HEK293 (cell line): Measurements from ENCODE around the gene HSPA8.

Experiments
- CTCF ChIA-PET: fragments of 350-600 bp; formaldehyde crosslinking; extraction: SDS; loops from one replicate; lab custom pipeline; 2021; ENCODE audit warnings: antibody characterized with exemption; lab: Yijun Ruan, JAX
- POLR2A ChIA-PET: fragments of 300-600 bp; formaldehyde crosslinking; extraction: SDS; loops from one replicate; lab custom pipeline; 2020; ENCODE audit warnings: antibody characterized with exemption, inconsistent platforms; lab: Yijun Ruan, JAX
- H3K27ac ChIP-seq: fragments of 200-500 bp; sonication (Bioruptor generic); 2 replicates; pipeline ENCODE4 v1.5.1; 2014; ENCODE audit warnings: low read depth, low read length, control low read depth, inconsistent platforms; ENCODE audit errors: extremely low read depth
- H3K36me3 ChIP-seq, 2 experiments: fragments of 200-500 bp in 1 of 2; sonication (Bioruptor generic) in 1 of 2; 1 replicate in 1 of 2; 2 replicates in 1 of 2; pipeline ENCODE4 v1.5.1; 2014 to 2017; ENCODE audit warnings: inconsistent platforms in 2 of 2, low read length in 2 of 2; ENCODE audit not compliant: control insufficient read depth in 2 of 2, insufficient read depth in 1 of 2
- H3K4me1 ChIP-seq: fragments of 200-500 bp; sonication (Bioruptor generic); 2 replicates; pipeline ENCODE4 v1.5.1; 2014; ENCODE audit warnings: mild to moderate bottlenecking, low read length, inconsistent platforms; ENCODE audit not compliant: control insufficient read depth, insufficient read depth
- H3K4me3 ChIP-seq: 2 replicates; pipeline ENCODE4 v1.5.1; 2011; ENCODE audit warnings: low read depth, mild to moderate bottlenecking, control low read depth, low read length, moderate library complexity
- H3K9me3 ChIP-seq: fragments of 200-500 bp; sonication (Bioruptor generic); 2 replicates; pipeline ENCODE4 v1.5.1; 2014; ENCODE audit warnings: low read depth, low read length, inconsistent platforms; ENCODE audit not compliant: control insufficient read depth, insufficient read depth
- KLF16 ChIP-seq: fragments of 450-650 bp; formaldehyde crosslinking; IDR thresholded peaks from 2 replicates; pipeline ENCODE4 v1.5.1; 2017; ENCODE audit warnings: missing biosample characterization, missing genetic modification characterization
- KLF8 ChIP-seq: fragments of 450-650 bp; formaldehyde crosslinking; IDR thresholded peaks from 2 replicates; pipeline ENCODE4 v1.5.1; 2016; ENCODE audit warnings: missing biosample characterization, missing genetic modification characterization
- SP7 ChIP-seq: fragments of 450-650 bp; formaldehyde crosslinking; IDR thresholded peaks from 2 replicates; pipeline ENCODE4 v1.5.1; 2016; ENCODE audit warnings: missing biosample characterization, missing genetic modification characterization
- ZBTB1 ChIP-seq: fragments of 450-650 bp; formaldehyde crosslinking; IDR thresholded peaks from 2 replicates; pipeline ENCODE4 v1.5.1; 2016; ENCODE audit warnings: missing biosample characterization, missing genetic modification characterization
- ZBTB11 ChIP-seq: fragments of 450-650 bp; formaldehyde crosslinking; conservative IDR thresholded peaks from 2 replicates; pipeline ENCODE4 v1.5.1; 2016; ENCODE audit warnings: low read depth, missing biosample characterization, missing genetic modification characterization
- ZBTB20 ChIP-seq: fragments of 450-650 bp; formaldehyde crosslinking; IDR thresholded peaks from 2 replicates; pipeline ENCODE4 v1.5.1; 2016; ENCODE audit warnings: missing biosample characterization, missing genetic modification characterization
- ZBTB48 ChIP-seq: fragments of 450-650 bp; formaldehyde crosslinking; IDR thresholded peaks from 2 replicates; pipeline ENCODE4 v1.5.1; 2016; ENCODE audit warnings: missing biosample characterization, missing genetic modification characterization
- ZBTB7A ChIP-seq: fragments of 450-650 bp; formaldehyde crosslinking; IDR thresholded peaks from 2 replicates; pipeline ENCODE4 v1.5.1; 2016; ENCODE audit warnings: low read depth, missing biosample characterization, missing genetic modification characterization
- ZEB2 ChIP-seq: fragments of 450-650 bp; formaldehyde crosslinking; IDR thresholded peaks from 2 replicates; pipeline ENCODE4 v1.5.1; 2016; ENCODE audit warnings: missing biosample characterization, missing genetic modification characterization
- ZFHX2 ChIP-seq: fragments of 450-650 bp; formaldehyde crosslinking; conservative IDR thresholded peaks from 2 replicates; pipeline ENCODE4 v1.5.1; 2016; ENCODE audit warnings: missing biosample characterization, missing genetic modification characterization
- ZIC2 ChIP-seq: fragments of 450-650 bp; formaldehyde crosslinking; IDR thresholded peaks from 2 replicates; pipeline ENCODE4 v1.5.1; 2016; ENCODE audit warnings: missing biosample characterization, missing genetic modification characterization
- ZNF114 ChIP-seq: fragments of 450-650 bp; formaldehyde crosslinking; IDR thresholded peaks from 2 replicates; pipeline ENCODE4 v1.5.0; 2017; ENCODE audit warnings: missing biosample characterization, missing genetic modification characterization
- ZNF223 ChIP-seq: fragments of 450-650 bp; formaldehyde crosslinking; IDR thresholded peaks from 2 replicates; pipeline ENCODE4 v1.5.1; 2016; ENCODE audit warnings: missing biosample characterization, missing genetic modification characterization
- ZNF366 ChIP-seq: fragments of 450-650 bp; formaldehyde crosslinking; conservative IDR thresholded peaks from 2 replicates; pipeline ENCODE4 v1.5.1; 2016; ENCODE audit warnings: missing biosample characterization, missing genetic modification characterization
- ZNF433 ChIP-seq: fragments of 450-650 bp; formaldehyde crosslinking; IDR thresholded peaks from 2 replicates; pipeline ENCODE4 v1.5.1; 2016; ENCODE audit warnings: missing biosample characterization, missing genetic modification characterization, low read depth
- ZNF514 ChIP-seq: fragments of 450-650 bp; formaldehyde crosslinking; IDR thresholded peaks from 2 replicates; pipeline ENCODE4 v1.5.1; 2016; ENCODE audit warnings: missing biosample characterization, missing genetic modification characterization
- ZNF596 ChIP-seq: fragments of 450-650 bp; IDR thresholded peaks from 2 replicates; pipeline ENCODE4 v1.5.0; 2018; ENCODE audit warnings: missing biosample characterization, mild to moderate bottlenecking, missing genetic modification characterization, moderate library complexity
- ZNF623 ChIP-seq: fragments of 450-650 bp; formaldehyde crosslinking; IDR thresholded peaks from 2 replicates; pipeline ENCODE4 v1.5.1; 2016; ENCODE audit warnings: missing biosample characterization, missing genetic modification characterization
- ZNF837 ChIP-seq: fragments of 450-650 bp; formaldehyde crosslinking; IDR thresholded peaks from 2 replicates; pipeline ENCODE4 v1.5.1; 2016; ENCODE audit warnings: missing biosample characterization, missing genetic modification characterization
- ZXDB ChIP-seq: fragments of 450-650 bp; formaldehyde crosslinking; IDR thresholded peaks from 2 replicates; pipeline ENCODE4 v1.5.1; 2016; ENCODE audit warnings: missing biosample characterization, missing genetic modification characterization
- TF ChIP-seq, protein P1 (sequence below): fragments of 450-650 bp; formaldehyde crosslinking; IDR thresholded peaks from 2 replicates; pipeline ENCODE4 v1.5.1; 2016; ENCODE audit warnings: missing biosample characterization, missing genetic modification characterization
- TF ChIP-seq, protein P2 (sequence below): fragments of 450-650 bp; formaldehyde crosslinking; optimal IDR thresholded peaks from 2 replicates; pipeline ENCODE3; 2016; ENCODE audit warnings: missing biosample characterization, mild to moderate bottlenecking, missing genetic modification characterization
- TF ChIP-seq, protein P3 (sequence below): fragments of 450-650 bp; formaldehyde crosslinking; IDR thresholded peaks from 2 replicates; pipeline ENCODE4 v1.5.1; 2017; ENCODE audit warnings: missing biosample characterization, missing genetic modification characterization

The HSPA8 gene

DNA sequence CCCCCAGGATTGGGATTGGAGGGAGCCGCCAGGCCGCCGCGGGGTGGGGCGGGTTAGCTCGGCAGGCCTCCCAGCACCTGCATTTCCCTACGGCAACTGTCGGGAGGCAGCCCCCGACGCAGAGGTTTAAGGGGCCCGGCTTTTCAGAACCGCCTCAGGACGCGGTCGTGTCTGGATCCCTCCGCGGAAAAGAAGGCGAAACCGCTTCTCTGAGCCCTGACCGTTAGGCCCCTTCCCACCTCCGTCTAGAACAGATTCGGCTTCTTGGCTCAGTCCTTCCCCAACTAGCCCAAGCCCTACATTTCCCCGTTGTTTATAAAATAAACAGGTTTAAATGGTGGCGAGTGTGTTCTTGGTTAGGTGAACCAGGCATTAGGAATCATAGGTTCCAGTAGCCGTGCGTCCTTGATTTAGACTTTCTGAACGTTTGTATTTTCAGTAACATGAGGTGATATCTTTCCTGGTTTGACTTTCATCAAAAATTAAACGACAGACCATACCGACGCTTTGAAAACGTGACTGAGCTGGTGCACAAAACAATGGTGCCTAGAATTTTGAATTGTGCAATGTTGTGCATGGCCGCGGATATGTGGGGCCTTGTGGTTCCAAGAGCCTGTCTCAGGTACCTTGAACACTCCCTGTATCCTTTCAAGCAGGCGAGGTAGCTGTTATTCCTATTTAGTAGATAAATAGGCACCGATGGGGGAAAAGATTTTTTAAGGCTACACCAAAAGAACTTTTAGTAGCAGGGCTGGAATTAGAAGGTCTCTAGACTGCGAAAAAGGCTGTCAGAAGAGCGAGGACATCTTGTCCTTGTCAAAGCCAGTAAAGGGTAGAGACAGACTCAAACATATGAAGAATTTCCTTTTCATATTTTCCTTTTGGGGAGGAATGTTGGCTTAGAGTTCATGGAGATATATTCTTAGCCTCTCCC lies 1.2 kb upstream of the HSPA8 start (continued):
- TF ChIP-seq, protein P1, sequence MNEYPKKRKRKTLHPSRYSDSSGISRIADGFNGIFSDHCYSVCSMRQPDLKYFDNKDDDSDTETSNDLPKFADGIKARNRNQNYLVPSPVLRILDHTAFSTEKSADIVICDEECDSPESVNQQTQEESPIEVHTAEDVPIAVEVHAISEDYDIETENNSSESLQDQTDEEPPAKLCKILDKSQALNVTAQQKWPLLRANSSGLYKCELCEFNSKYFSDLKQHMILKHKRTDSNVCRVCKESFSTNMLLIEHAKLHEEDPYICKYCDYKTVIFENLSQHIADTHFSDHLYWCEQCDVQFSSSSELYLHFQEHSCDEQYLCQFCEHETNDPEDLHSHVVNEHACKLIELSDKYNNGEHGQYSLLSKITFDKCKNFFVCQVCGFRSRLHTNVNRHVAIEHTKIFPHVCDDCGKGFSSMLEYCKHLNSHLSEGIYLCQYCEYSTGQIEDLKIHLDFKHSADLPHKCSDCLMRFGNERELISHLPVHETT (tag by site-specific recombination), result no peak
- TF ChIP-seq ZIC2 (tag by site-specific recombination), result 0 out of 2 replicates have a peak, but pooled peaks have one; percentile 9
- no peak for TF ChIP-seq ZNF366
- TF ChIP-seq ZNF837 (tag by site-specific recombination), result no peak
- no peak for TF ChIP-seq ZNF514 (tag by site-specific recombination)
- no peak for TF ChIP-seq ZNF433 (tag by site-specific recombination)
- TF ChIP-seq SP7 (tag by site-specific recombination), result peak; percentile 7; the same call in 1 of the 2 replicates
- peak; percentile 53; the same call in 1 of the 2 replicates for TF ChIP-seq ZBTB48
- TF ChIP-seq, all 188 proteins: peak for 12

DNA sequence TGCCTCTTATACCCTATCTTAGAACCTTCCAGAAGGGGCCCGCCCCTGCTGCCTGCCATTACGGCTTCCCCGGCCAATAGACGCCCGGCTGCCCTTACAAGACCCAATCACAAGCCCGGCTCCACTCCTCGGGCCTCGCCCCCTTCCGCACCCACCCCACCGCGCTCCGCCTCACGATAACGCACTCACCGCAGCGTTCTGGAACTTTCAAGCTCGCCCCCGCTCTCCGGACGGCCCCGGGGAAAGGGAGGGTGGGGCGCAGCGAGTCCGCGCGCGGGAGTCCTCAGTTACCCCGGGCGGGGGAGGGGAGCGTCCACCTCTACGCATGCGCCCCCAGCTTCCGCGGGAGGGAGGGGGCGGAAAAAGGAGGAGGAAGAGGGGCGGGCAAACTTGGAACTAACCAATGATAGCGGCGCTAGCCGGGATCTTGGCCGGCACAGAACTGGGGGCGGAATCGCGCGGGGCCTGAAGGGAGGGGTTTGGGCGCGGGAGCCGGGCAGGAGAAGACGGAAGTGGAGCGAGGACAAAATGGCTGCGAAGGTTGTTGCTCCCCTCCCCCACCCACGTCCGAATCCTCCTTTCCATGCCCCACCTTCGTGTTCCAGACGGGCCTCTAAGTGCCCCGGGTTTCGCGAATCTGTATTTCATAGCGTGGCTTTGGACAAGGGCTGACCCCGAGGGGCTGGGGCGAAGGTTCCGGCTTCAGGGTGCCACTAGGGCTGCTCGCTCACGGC lies 389 bp upstream of the HSPA8 start:
- Histone ChIP-seq H3K27ac (peak overlapping the region; percentile 92), H3K4me3 (peak overlapping the region; percentile 88), H3K9me3 (no peaks in the 10 kb centered on the region), H3K4me1 (no peaks in the 10 kb centered on the region), H3K36me3 (peaks cover 0 to 44% of the 10 kb centered on the region in 2 experiments; a peak in 1 of 3 replicates)
- ChIA-PET CTCF (interaction anchor here (0.5 to 0.7 kb wide), 2 partner anchors 38 to 411 kb away, joined by 4 to 5 read pairs; no protein-coding TSS in a partner anchor), POLR2A (interaction anchor here (0.5 to 2.3 kb wide), 47 partner anchors 8 to 1770 kb away, joined by 3 to 31 read pairs (median 4); partner anchors contain the start of genes SC5D and UBASH3B)
- peak; percentile 71 for TF ChIP-seq KLF8 (tag by site-specific recombination)
- TF ChIP-seq ZNF596 (tag by site-specific recombination), result no peak
- TF ChIP-seq ZBTB1, result peak; percentile 59; the same call in 1 of the 2 replicates
- no peak for TF ChIP-seq ZNF114 (tag by site-specific recombination)
- no peak for TF ChIP-seq ZNF223 (tag by site-specific recombination)
- peak; percentile 54 for TF ChIP-seq ZXDB (tag by site-specific recombination)
- TF ChIP-seq ZEB2 (tag by site-specific recombination), result peak; percentile 98
- 0 out of 2 replicates have a peak, but pooled peaks have one; percentile 33 for TF ChIP-seq ZBTB7A (tag by site-specific recombination)
- TF ChIP-seq ZNF623 (tag by site-specific recombination), result no peak
- TF ChIP-seq ZBTB11, result peak; percentile 65
- peak; percentile 79 for TF ChIP-seq ZBTB20 (tag by site-specific recombination)
- peak; percentile 42 for TF ChIP-seq KLF16 (tag by site-specific recombination)
- TF ChIP-seq, protein P2, sequence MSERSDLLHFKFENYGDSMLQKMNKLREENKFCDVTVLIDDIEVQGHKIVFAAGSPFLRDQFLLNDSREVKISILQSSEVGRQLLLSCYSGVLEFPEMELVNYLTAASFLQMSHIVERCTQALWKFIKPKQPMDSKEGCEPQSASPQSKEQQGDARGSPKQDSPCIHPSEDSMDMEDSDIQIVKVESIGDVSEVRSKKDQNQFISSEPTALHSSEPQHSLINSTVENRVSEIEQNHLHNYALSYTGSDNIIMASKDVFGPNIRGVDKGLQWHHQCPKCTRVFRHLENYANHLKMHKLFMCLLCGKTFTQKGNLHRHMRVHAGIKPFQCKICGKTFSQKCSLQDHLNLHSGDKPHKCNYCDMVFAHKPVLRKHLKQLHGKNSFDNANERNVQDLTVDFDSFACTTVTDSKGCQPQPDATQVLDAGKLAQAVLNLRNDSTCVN (tag by site-specific recombination), result peak; percentile 96
- TF ChIP-seq ZFHX2 (tag by site-specific recombination), result peak; percentile 93
- TF ChIP-seq, protein P3, sequence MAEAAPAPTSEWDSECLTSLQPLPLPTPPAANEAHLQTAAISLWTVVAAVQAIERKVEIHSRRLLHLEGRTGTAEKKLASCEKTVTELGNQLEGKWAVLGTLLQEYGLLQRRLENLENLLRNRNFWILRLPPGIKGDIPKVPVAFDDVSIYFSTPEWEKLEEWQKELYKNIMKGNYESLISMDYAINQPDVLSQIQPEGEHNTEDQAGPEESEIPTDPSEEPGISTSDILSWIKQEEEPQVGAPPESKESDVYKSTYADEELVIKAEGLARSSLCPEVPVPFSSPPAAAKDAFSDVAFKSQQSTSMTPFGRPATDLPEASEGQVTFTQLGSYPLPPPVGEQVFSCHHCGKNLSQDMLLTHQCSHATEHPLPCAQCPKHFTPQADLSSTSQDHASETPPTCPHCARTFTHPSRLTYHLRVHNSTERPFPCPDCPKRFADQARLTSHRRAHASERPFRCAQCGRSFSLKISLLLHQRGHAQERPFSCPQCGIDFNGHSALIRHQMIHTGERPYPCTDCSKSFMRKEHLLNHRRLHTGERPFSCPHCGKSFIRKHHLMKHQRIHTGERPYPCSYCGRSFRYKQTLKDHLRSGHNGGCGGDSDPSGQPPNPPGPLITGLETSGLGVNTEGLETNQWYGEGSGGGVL, result peak; percentile 77
